IMR-90 (cell line): Measurements from ENCODE around the gene ASXL1. TPM values are rescaled to one million over a fixed set of nuclear protein-coding genes. Genes with fewer than 3 reads are reported as not detected.

Experiments
- ATAC-seq: fragments of 200-7000 bp; cut with Tn5 transposase; 2 replicates; pipeline ENCODE4 v1.9.1; 2020; ENCODE audit warnings: low read depth, mild to moderate bottlenecking, moderate library complexity
- BruUV-seq: library from RNA; stranded (reverse); fragments of 400-500 nt; replicated peaks from 2 replicates; lab custom pipeline; 2021; lab: Mats Ljungman, UMichigan
- CTCF ChIA-PET: fragments of 300-600 bp; formaldehyde crosslinking; extraction: SDS; loops from one replicate; lab custom pipeline; 2021; ENCODE audit warnings: antibody characterized with exemption; lab: Yijun Ruan, JAX
- POLR2A ChIA-PET: fragments of 300-600 bp; sonication (Branson Sonifier 250); formaldehyde crosslinking; loops from one replicate; lab custom pipeline; 2022; ENCODE audit warnings: antibody characterized with exemption; ENCODE audit not compliant: unreplicated experiment; lab: Charles Lee
- DNase-seq: peaks from one replicate; pipeline ENCODE4 v3.0.0; 2013
- H2AFZ ChIP-seq: replicated peaks from 2 replicates; pipeline ENCODE3; 2013; ENCODE audit warnings: low read length, mild to moderate bottlenecking; ENCODE audit not compliant: poor library complexity
- H2AK5ac ChIP-seq: 2 replicates; pipeline ENCODE4 v1.6.1; 2013; ENCODE audit warnings: low read depth, low read length, inconsistent platforms
- H2AK9ac ChIP-seq: replicated peaks from 2 replicates; pipeline ENCODE3; 2013; ENCODE audit warnings: mild to moderate bottlenecking, low read depth, low read length, moderate library complexity; ENCODE audit not compliant: poor library complexity
- H2BK120ac ChIP-seq: 2 replicates; pipeline ENCODE4 v1.6.1; 2013; ENCODE audit warnings: low read depth, low read length, inconsistent platforms
- H2BK15ac ChIP-seq: 3 replicates; pipeline ENCODE4 v1.6.1; 2013; ENCODE audit warnings: low read depth, low read length, inconsistent platforms
- H2BK20ac ChIP-seq: 2 replicates; pipeline ENCODE4 v1.6.1; 2013; ENCODE audit warnings: low read depth, mild to moderate bottlenecking, inconsistent platforms, low read length, moderate library complexity
- H2BK5ac ChIP-seq: 2 replicates; pipeline ENCODE4 v1.6.1; 2013; ENCODE audit warnings: mild to moderate bottlenecking, low read depth, low read length, inconsistent platforms; ENCODE audit not compliant: poor library complexity, severe bottlenecking
- H3K14ac ChIP-seq: replicated peaks from 2 replicates; pipeline ENCODE4 v1.6.1; 2013; ENCODE audit warnings: low read depth, low read length, inconsistent platforms
- H3K18ac ChIP-seq: 2 replicates; pipeline ENCODE4 v1.6.1; 2013; ENCODE audit warnings: low read depth, low read length, control low read depth
- H3K23ac ChIP-seq: 2 replicates; pipeline ENCODE4 v1.6.1; 2013; ENCODE audit warnings: low read depth, low read length, inconsistent platforms
- H3K27ac ChIP-seq: 2 replicates; pipeline ENCODE4 v1.5.1; 2013; ENCODE audit warnings: mild to moderate bottlenecking, control low read depth, low read length; ENCODE audit not compliant: insufficient read depth
- H3K27me3 ChIP-seq: 2 replicates; pipeline ENCODE4 v1.6.1; 2013; ENCODE audit warnings: low read length; ENCODE audit not compliant: control insufficient read depth, insufficient read depth
- H3K36me3 ChIP-seq: 2 replicates; pipeline ENCODE4 v1.6.1; 2013; ENCODE audit warnings: low read length, mixed read lengths; ENCODE audit not compliant: control insufficient read depth, insufficient read depth
- H3K4ac ChIP-seq: 2 replicates; pipeline ENCODE4 v1.6.1; 2013; ENCODE audit warnings: low read depth, low read length, inconsistent platforms
- H3K4me1 ChIP-seq: 2 replicates; pipeline ENCODE4 v1.6.1; 2013; ENCODE audit warnings: low read length, mixed read lengths; ENCODE audit not compliant: control insufficient read depth, insufficient read depth
- H3K4me2 ChIP-seq: 2 replicates; pipeline ENCODE4 v1.6.1; 2013; ENCODE audit warnings: low read depth, mild to moderate bottlenecking, control low read depth, low read length, moderate library complexity
- H3K4me3 ChIP-seq: 2 replicates; pipeline ENCODE4 v1.5.1; 2013; ENCODE audit warnings: low read depth, mild to moderate bottlenecking, control low read depth, low read length, moderate library complexity; ENCODE audit not compliant: insufficient read depth
- H3K56ac ChIP-seq: 2 replicates; pipeline ENCODE4 v1.6.1; 2013; ENCODE audit warnings: low read length, inconsistent platforms; ENCODE audit not compliant: insufficient read depth; ENCODE audit errors: extremely low read depth
- H3K79me1 ChIP-seq, 2 experiments: 2 replicates each; pipeline ENCODE4 v1.6.1; 2013; ENCODE audit warnings: low read length in 2 of 2, inconsistent platforms in 1 of 2, low read depth in 1 of 2
- H3K9ac ChIP-seq: 2 replicates; pipeline ENCODE4 v1.6.1; 2013; ENCODE audit warnings: low read depth, low read length, control low read depth
- H3K9me1 ChIP-seq: 2 replicates; pipeline ENCODE4 v1.6.1; 2013; ENCODE audit warnings: low read length, inconsistent platforms; ENCODE audit not compliant: insufficient read depth
- H3K9me3 ChIP-seq: 2 replicates; pipeline ENCODE4 v1.6.1; 2013; ENCODE audit warnings: low read length; ENCODE audit not compliant: control insufficient read depth, insufficient read depth
- H4K20me1 ChIP-seq: 2 replicates; pipeline ENCODE4 v1.6.1; 2013; ENCODE audit warnings: low read length, inconsistent platforms; ENCODE audit not compliant: insufficient read depth
- H4K5ac ChIP-seq: 2 replicates; pipeline ENCODE4 v1.6.1; 2013; ENCODE audit warnings: mild to moderate bottlenecking, low read depth, low read length, control low read depth
- H4K8ac ChIP-seq, 2 experiments: 2 replicates each; pipeline ENCODE4 v1.6.1; 2013; ENCODE audit warnings: low read depth in 2 of 2, low read length in 2 of 2, control low read depth in 1 of 2, inconsistent platforms in 1 of 2
- H4K91ac ChIP-seq: 2 replicates; pipeline ENCODE4 v1.6.1; 2013; ENCODE audit warnings: low read depth, low read length, inconsistent platforms; ENCODE audit not compliant: insufficient read depth
- FOS ChIP-seq: fragments of 150-350 bp; IDR thresholded peaks from 2 replicates; pipeline ENCODE4 v1.6.1; 2016; ENCODE audit warnings: low read depth, low read length
- WGBS, 2 experiments: methylation state at CpG; one replicate each; pipeline versions ENCODE4 v1.1.5 to v1.1.7; 2013; ENCODE audit warnings: missing lambda C conversion rate in 2 of 2; ENCODE audit not compliant: insufficient read length in 1 of 2; ENCODE audit errors: extremely low coverage in 2 of 2; 5-methylcytosine and 5-hydroxymethylcytosine counted together
- dilution Hi-C: fragments of 300-500 bp; cut with HindIII; formaldehyde crosslinking; loops from one replicate; pipeline ENCODE4 v1.14.3; 2018; ENCODE audit warnings: low sequenced_read_pairs; ENCODE audit not compliant: unreplicated experiment
- in situ Hi-C: fragments of 300-500 bp; cut with MboI; formaldehyde crosslinking; loops from 3 replicates; pipeline ENCODE4 v1.14.3; 2019; ENCODE audit warnings: low sequenced_read_pairs, inconsistent platforms, mixed read lengths
- intact Hi-C: fragments of 100-400 bp; cut with micrococcal nuclease; formaldehyde crosslinking; loops from 2 replicates; pipeline ENCODE4 v1.10.0; 2022
- polyA plus RNA-seq, 3 experiments: library from polyadenylated mRNA; depleted of rRNA; stranded (reverse); fragments of >200 nt; gene quantifications; 2 replicates each; pipeline ENCODE4 v1.2.3, GENCODE V29; 2012; ENCODE audit warnings: low replicate concordance in 1 of 3
- total RNA-seq: library from RNA; depleted of rRNA; stranded (reverse); fragments of >200 nt; gene quantifications from 2 replicates; pipeline ENCODE4 v1.2.3, GENCODE V29; 2012
- TF ChIP-seq, protein P1 (sequence below): conservative IDR thresholded peaks from 2 replicates; pipeline ENCODE4 v1.5.1; 2012; ENCODE audit warnings: mild to moderate bottlenecking, low read depth, low read length, improper control_type of control experiment

The ASXL1 gene
- total and polyA plus RNA-seq, 2 of the 4 experiments (the other 2 are of a cell fraction), result 29.9 to 37.1 TPM

GRCh38 chr20:32363492-32363891 is 5.4 kb downstream of the ASXL1 start:
- peaks cover 93% of the 10 kb centered on the region for H4K20me1 ChIP-seq

More at GRCh38 chr20:32363492-32363891, 5.4 kb downstream of the ASXL1 start:
- ChIA-PET POLR2A (interaction anchor here (0.5 kb wide), 1 partner anchor 120 kb away, joined by 8 read pairs; no protein-coding TSS in a partner anchor), CTCF (interaction anchor here (0.6 kb wide), 1 partner anchor 80 kb away, joined by 3 read pairs; no protein-coding TSS in a partner anchor)
- Histone ChIP-seq H2BK20ac (no peak overlapping the region), H3K4me3 (no peak overlapping the region), H3K27me3 (no peaks in the 10 kb centered on the region), H3K9me3 (no peaks in the 10 kb centered on the region), H3K4ac (no peak overlapping the region), H3K56ac (no peak overlapping the region), H3K36me3 (peaks cover 1% of the 10 kb centered on the region; the same call in 1 of the 2 replicates), H3K9me1 (peaks cover 29% of the 10 kb centered on the region), H2BK15ac (no peak overlapping the region), H3K4me1 (peaks cover 8% of the 10 kb centered on the region), H4K8ac (no peak overlapping the region), H2AK5ac (no peak overlapping the region), H4K5ac (no peak overlapping the region), H3K4me2 (no peak overlapping the region), H3K27ac (no peak overlapping the region), H4K91ac (no peak overlapping the region), H2BK5ac (no peak overlapping the region), H3K23ac (0 out of 2 replicates have a peak overlapping the region, but pooled peaks have one; percentile 9), H3K79me1 (peaks cover 14 to 68% of the 10 kb centered on the region in 2 experiments), H3K14ac (no peak overlapping the region), H3K18ac (no peak overlapping the region), H2AK9ac (no peak overlapping the region), H2AFZ (no peak overlapping the region), H2BK120ac (no peak overlapping the region), H3K9ac (no peak overlapping the region)
- dilution Hi-C loops (no loop called here), intact Hi-C loops (loop anchor here (5.0 kb wide), 1 partner anchor 34 kb away; no protein-coding TSS in a partner anchor), in situ Hi-C loops (no loop called here)
- no peak for TF ChIP-seq FOS
- TF ChIP-seq, protein P1, sequence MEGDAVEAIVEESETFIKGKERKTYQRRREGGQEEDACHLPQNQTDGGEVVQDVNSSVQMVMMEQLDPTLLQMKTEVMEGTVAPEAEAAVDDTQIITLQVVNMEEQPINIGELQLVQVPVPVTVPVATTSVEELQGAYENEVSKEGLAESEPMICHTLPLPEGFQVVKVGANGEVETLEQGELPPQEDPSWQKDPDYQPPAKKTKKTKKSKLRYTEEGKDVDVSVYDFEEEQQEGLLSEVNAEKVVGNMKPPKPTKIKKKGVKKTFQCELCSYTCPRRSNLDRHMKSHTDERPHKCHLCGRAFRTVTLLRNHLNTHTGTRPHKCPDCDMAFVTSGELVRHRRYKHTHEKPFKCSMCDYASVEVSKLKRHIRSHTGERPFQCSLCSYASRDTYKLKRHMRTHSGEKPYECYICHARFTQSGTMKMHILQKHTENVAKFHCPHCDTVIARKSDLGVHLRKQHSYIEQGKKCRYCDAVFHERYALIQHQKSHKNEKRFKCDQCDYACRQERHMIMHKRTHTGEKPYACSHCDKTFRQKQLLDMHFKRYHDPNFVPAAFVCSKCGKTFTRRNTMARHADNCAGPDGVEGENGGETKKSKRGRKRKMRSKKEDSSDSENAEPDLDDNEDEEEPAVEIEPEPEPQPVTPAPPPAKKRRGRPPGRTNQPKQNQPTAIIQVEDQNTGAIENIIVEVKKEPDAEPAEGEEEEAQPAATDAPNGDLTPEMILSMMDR, result no peak
- no CpG with 5 or more reads among the region's 2 CpGs for WGBS, 2 experiments
- DNase-seq (no peak), ATAC-seq (no peak)
- no TSS peak for BruUV-seq
